Skeletal muscle tissue (tissue), 4 donors: ENCODE measurements around the gene ISG20. TPM values are rescaled to one million over a fixed set of nuclear protein-coding genes. Genes with fewer than 3 reads are reported as not detected.
"Not testable (repeated sequence)": the region's sequence is repeated elsewhere in the genome, so short reads cannot be mapped to it uniquely, and the experiment has no call there.

ENCODE experiments used
- H3K27ac ChIP-seq: one replicate; pipeline ENCODE4 v1.7.0; 2013; ENCODE audit warnings: mild to moderate bottlenecking, low read depth, low read length, inconsistent platforms
- H3K27me3 ChIP-seq, 3 donors: one replicate each; pipeline ENCODE4 v1.7.0; 2013; ENCODE audit warnings: low read length in 3 of 3; ENCODE audit not compliant: control insufficient read depth in 3 of 3, insufficient read depth in 3 of 3
- H3K36me3 ChIP-seq, 3 donors: one replicate each; pipeline ENCODE4 v1.7.0; 2013; ENCODE audit warnings: low read length in 3 of 3; ENCODE audit not compliant: control insufficient read depth in 3 of 3, insufficient read depth in 3 of 3
- H3K4me1 ChIP-seq, 3 donors: one replicate each; pipeline ENCODE4 v1.7.0; 2013; ENCODE audit warnings: low read length in 3 of 3, mild to moderate bottlenecking in 3 of 3; ENCODE audit not compliant: control insufficient read depth in 3 of 3, insufficient read depth in 3 of 3
- H3K4me3 ChIP-seq, 3 donors: one replicate each; pipeline ENCODE4 v1.7.0; 2013; ENCODE audit warnings: low read length in 3 of 3
- H3K9ac ChIP-seq, 3 donors: one replicate each; pipeline ENCODE4 v1.7.0; 2013; ENCODE audit warnings: low read length in 3 of 3, mild to moderate bottlenecking in 3 of 3, moderate library complexity in 2 of 3, low read depth in 1 of 3
- H3K9me3 ChIP-seq, 3 donors: one replicate each; pipeline ENCODE4 v1.7.0; 2013; ENCODE audit warnings: low read length in 3 of 3; ENCODE audit not compliant: control insufficient read depth in 3 of 3
- total RNA-seq: library from RNA; depleted of rRNA; stranded (reverse); fragments of >200 nt; gene quantifications from one replicate; pipeline ENCODE4 v1.2.3, GENCODE V29; 2014
- donor health status: Osteomylitis.

Gene ISG20
- total RNA-seq, 1 donor from 2014 or later, result 0.52 TPM

DNA sequence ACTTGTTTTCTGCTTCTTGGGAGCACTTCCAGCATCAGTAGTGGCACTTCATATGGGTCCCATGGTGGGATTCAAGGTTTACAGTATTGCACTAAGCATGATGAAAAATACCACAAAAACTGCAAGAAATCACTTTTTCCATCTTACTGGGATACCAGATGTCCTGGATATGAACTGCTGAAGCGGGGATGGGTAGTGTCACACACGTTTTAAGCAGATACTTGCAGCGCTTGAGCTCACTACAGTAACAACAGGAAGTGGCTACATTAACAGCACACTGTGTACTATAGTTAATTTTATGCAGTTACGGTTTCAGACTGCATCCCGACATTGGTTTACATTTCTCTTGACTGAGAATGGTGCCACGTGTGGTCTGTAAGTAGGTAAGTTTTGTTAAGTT lies 3.5 kb upstream of the ISG20 start:
- Histone ChIP-seq H3K4me1 (peaks cover 16 to 21% (median 19%) of the 10 kb centered on the region in 3 donors), H3K36me3 (peaks cover 7 to 14% (median 13%) of the 10 kb centered on the region in 3 donors), H3K27ac (no peak overlapping the region), H3K27me3 (no peaks in the 10 kb centered on the region), H3K9ac (no peak overlapping the region), H3K4me3 (no peak overlapping the region), H3K9me3 (no peaks in the 10 kb centered on the region)

DNA sequence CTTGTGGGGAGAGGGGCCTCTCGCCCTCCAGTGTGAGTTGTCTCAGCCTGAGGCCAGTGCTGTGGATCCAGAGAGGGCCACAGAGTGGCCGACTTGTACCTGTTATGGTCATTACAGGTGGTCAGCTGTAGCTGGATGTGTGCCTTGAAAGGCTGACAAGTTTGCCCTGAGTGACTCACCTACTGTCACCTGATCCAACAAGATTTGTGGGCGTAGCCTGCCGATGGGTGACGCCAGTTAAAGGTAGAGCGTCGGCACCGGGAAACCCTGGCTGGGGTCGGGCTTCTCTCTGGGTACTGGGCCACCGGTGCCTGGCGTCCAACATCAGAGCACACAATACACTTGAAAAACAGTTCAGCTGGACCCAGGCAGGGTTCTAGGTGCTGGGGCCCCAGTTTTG lies 2.8 kb upstream of the ISG20 start:
- Histone ChIP-seq H3K4me1 (peaks cover 16 to 19% (median 17%) of the 10 kb centered on the region in 3 donors), H3K27me3 (no peaks in the 10 kb centered on the region), H3K27ac (no peak overlapping the region), H3K9me3 (no peaks in the 10 kb centered on the region), H3K36me3 (peaks cover 3 to 11% (median 9%) of the 10 kb centered on the region in 3 donors), H3K4me3 (no peak overlapping the region), H3K9ac (peak overlapping the region in 2 of 3 donors; percentile 14 to 33)

DNA sequence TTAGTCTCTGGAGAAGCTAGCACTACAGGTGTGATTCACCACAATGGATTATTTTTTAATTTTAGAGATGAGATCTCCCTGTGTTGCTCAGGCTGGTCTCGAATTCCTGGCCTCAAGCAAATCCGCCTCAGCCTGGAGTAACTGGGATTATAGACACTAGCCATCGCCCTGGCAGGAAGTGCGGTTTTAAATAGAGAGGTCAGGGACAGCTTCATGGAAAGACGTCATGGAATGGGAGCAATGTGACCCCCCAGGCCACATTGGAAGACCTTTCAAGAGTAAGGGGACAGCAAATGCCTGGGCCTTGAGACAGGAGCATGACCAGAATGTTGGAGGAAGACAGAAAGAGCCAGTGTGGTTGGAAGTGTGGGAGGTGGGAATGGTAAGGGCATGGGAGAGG lies 2.2 kb upstream of the ISG20 start:
- H3K4me1 ChIP-seq, result peaks cover 16 to 19% (median 17%) of the 10 kb centered on the region in 3 donors
- H3K9ac ChIP-seq, result no peak overlapping the region
- no peaks in the 10 kb centered on the region for H3K9me3 ChIP-seq
- H3K27ac ChIP-seq, result no peak overlapping the region
- peaks cover 2 to 6% (median 3%) of the 10 kb centered on the region in 3 donors for H3K36me3 ChIP-seq
- no peak overlapping the region for H3K4me3 ChIP-seq
- no peaks in the 10 kb centered on the region for H3K27me3 ChIP-seq

DNA sequence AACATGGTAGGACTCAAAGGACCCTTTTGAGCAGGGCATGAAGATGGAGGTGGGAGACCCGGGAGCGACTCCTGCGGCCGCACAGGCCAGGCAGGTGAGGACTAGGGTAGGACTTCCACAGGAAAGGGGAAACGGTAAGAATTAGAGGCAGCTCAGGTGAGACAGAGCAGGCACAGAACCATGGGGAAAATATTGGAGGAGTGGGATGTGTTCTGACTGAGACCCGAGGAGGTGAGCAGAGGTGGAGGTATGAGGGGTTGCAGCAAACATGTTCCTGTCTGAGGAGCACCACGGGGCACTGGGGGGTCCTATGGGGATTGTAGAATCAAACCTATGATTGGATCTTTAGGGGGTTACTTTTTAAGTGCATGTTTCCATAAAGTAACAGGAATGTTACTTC lies 1.4 kb upstream of the ISG20 start:
- H3K4me3 ChIP-seq, result no peak overlapping the region
- peaks cover 16 to 19% (median 17%) of the 10 kb centered on the region in 3 donors for H3K4me1 ChIP-seq
- H3K27me3 ChIP-seq, result no peaks in the 10 kb centered on the region
- no peak overlapping the region for H3K27ac ChIP-seq
- H3K9ac ChIP-seq, result no peak overlapping the region
- H3K36me3 ChIP-seq, result no peaks in the 10 kb centered on the region
- no peaks in the 10 kb centered on the region for H3K9me3 ChIP-seq

DNA sequence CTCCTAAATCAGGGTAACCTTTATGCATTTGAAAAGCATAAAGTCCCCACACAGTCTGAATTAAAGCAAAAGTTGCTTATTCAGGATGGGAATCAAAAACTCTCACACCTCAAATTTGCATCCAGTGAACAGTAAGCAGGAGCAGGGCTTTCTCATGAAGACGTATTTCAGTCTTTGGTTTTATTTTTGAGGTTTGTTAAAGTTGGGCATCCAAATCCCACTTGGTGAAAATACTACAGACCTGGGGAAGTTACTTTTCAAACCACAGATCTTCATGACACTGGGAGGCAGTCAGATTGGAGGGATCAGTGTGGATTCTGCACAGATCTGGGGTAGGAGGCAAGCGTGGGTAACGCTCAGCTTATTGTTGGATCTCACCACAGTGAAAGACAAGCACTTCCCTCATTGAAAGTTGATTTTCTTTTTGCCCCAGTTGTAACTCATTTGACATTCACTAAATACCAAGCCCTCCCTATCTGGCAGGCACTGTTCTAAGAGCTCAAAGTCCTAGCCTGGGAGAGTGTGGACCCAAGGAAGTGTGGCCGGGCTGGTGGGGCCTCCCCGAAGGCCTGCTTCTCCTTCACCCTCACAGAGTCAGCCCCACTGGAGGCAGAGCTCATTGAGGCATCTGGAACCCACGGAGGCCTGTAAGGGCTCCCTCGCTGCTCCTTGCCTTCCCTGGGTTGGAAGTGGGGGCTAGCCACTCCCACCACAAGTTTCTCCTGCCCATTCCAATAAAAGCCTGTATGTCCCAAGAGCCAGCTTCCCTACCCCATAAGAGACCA lies 783 bp upstream of the ISG20 start:
- Histone ChIP-seq H3K4me1 (peaks cover 16 to 19% (median 17%) of the 10 kb centered on the region in 3 donors), H3K4me3 (peak overlapping the region; percentile 66 to 77 (median 70)), H3K36me3 (no peaks in the 10 kb centered on the region), H3K9me3 (no peaks in the 10 kb centered on the region), H3K9ac (peak overlapping the region; percentile 35 to 77 (median 74)), H3K27me3 (no peaks in the 10 kb centered on the region), H3K27ac (peak overlapping the region; percentile 83)

DNA sequence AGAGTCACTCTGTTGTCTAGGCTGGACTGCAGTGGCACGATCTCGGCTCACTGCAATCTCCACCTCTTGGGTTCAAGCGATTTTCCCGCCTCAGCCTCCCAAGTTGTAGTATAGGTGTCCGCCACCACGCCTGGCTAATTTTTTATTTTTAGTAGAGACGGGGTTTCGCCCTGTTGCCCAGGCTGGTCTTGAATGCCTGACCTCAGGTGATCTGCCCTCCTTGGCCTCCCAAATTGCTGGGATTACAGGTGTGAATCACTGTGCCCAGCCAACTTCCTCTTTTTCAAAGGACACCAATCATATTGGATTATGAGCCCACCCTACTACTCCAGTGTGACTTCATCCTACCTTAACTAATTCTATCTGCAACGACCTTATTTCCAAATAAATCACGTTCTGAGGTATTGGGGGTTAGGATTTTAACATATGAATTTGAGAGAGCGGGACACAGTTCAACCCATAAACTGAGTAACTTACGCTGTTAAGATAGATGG lies 3.2 kb downstream of the ISG20 start:
- H3K9me3 ChIP-seq, result no peaks in the 10 kb centered on the region
- H3K9ac ChIP-seq, result no peak overlapping the region
- H3K4me1 ChIP-seq, result peaks cover 16 to 19% (median 17%) of the 10 kb centered on the region in 3 donors
- H3K27me3 ChIP-seq, result no peaks in the 10 kb centered on the region
- H3K27ac ChIP-seq, result no peak overlapping the region
- H3K4me3 ChIP-seq, result no peak overlapping the region
- H3K36me3 ChIP-seq, result no peaks in the 10 kb centered on the region

DNA sequence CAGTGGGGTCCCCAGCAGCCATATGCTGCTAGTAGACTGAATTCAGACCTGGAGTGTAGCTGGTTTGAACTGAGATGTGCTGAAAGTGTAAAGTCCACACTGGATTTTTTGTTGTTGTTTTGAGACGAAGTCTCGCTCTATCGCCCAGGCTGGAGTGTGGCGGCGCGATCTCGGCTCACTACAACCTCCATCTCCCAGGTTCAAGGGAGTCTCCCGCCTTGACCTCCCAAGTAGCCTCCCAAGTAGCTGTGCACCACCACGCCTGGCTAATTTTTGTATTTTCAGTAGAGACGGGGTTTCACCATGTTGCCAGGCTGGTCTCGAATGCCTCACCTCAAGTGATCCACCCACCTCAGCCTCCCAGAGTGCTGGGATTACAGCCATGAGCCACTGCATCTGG lies 3.7 kb downstream of the ISG20 start:
- H3K27ac ChIP-seq, H3K4me3 ChIP-seq, H3K9ac ChIP-seq, H3K36me3 ChIP-seq, H3K27me3 ChIP-seq, H3K9me3 ChIP-seq: not testable (repeated sequence)
- H3K4me1 ChIP-seq, result peaks cover 16 to 19% (median 17%) of the 10 kb centered on the region in 3 donors

DNA sequence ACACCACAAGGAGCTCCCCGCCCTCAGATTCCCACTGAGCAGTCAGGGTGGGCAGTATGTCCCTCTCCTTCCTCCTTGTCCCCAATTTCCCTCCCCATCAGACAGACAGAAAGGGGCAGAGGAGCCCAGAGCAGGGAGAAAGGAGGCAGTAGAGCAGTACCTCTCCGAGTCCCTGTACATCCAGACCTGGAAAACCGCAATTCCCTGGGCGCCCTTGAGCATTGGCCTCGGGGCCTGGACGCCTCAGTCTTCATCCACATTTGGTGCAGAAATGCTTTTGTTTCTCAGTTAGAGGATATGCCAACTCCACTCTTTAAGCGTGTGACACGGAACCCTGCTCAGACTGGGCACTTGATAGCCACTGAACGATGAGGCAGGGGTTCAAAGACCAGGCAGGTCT lies 5.9 kb downstream of the ISG20 start:
- Histone ChIP-seq H3K9me3 (no peaks in the 10 kb centered on the region), H3K27ac (no peak overlapping the region), H3K27me3 (no peaks in the 10 kb centered on the region), H3K36me3 (no peaks in the 10 kb centered on the region), H3K4me3 (no peak overlapping the region), H3K9ac (no peak overlapping the region), H3K4me1 (peaks cover 3 to 15% (median 12%) of the 10 kb centered on the region in 3 donors)

DNA sequence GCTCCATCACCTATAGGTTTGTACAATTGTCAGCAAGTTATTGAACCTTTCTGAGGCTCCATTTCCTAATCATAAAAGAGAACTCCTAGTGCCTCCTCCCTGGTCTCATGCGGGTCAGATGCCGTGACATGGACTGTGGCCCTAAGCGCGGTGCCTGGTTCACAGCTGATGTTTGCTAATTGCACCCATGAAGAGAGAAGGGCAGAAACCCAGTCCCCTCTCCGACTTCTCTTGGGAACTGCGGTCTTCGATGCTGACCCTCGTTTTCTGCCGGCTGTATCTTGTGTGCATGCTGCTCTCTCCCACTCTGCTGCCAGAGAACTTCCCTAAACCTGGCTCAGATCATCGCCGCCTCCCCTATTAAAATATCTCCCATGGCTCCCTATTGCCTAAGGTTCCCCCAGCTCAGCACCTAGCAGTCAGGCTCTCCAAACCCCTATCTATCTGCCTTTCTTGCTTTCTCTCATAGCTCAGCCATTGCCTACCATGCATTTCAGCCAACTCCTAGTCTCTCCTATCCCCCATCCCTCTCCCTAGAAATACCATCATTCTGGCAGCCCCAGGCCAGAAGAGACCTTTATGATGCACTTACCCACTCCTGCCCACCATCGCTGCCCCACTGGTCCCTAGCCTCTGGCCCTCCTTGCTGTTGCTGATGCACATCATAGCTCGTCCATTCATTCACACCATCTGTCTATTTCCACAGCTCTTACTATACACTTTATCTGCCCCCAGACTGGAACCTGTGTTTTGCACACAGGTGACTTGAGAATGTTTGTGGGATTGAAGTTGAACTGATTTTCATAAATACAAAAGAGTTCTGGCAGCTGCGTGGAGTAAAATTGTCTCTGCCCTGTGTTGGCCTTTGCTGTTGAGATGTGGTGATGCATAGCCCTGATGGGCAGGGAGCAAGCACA lies 6.6 kb downstream of the ISG20 start:
- H3K4me3 ChIP-seq, result no peak overlapping the region
- no peak overlapping the region for H3K9ac ChIP-seq
- H3K27me3 ChIP-seq, result no peaks in the 10 kb centered on the region
- peaks cover 0 to 13% (median 12%) of the 10 kb centered on the region in 3 donors for H3K4me1 ChIP-seq
- no peak overlapping the region for H3K27ac ChIP-seq
- no peaks in the 10 kb centered on the region for H3K36me3 ChIP-seq
- no peaks in the 10 kb centered on the region for H3K9me3 ChIP-seq

DNA sequence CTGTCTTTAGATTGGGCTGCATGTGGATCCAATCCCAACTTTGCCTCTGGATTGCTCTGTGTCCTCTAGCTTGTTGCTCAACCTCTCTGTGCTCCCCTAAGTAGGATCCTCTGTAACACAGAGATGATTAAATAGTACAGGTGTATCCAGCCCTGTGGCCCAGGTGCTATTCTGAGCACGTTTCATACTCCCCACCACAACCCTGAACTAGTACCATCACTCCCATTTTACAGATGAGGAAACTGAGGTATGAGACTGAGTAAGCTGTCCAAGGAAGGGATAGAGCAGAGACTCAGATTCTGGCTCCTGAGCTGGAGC lies 7.2 kb downstream of the ISG20 start:
- Histone ChIP-seq H3K27me3 (no peaks in the 10 kb centered on the region), H3K9me3 (no peaks in the 10 kb centered on the region), H3K9ac (no peak overlapping the region), H3K4me1 (peaks cover 0 to 13% (median 12%) of the 10 kb centered on the region in 3 donors), H3K4me3 (no peak overlapping the region), H3K36me3 (no peaks in the 10 kb centered on the region), H3K27ac (no peak overlapping the region)
